Amniotic epithelial cell (primary cell): ENCODE measurements around the gene DZIP1.
"Not testable (repeated sequence)": the region's sequence is repeated elsewhere in the genome, so short reads cannot be mapped to it uniquely, and the experiment has no call there.

Experiments
- DNase-seq: peaks from one replicate; pipeline ENCODE4 v3.0.0-alpha.2; 2010; ENCODE audit warnings: low read depth

Gene DZIP1, protein sequence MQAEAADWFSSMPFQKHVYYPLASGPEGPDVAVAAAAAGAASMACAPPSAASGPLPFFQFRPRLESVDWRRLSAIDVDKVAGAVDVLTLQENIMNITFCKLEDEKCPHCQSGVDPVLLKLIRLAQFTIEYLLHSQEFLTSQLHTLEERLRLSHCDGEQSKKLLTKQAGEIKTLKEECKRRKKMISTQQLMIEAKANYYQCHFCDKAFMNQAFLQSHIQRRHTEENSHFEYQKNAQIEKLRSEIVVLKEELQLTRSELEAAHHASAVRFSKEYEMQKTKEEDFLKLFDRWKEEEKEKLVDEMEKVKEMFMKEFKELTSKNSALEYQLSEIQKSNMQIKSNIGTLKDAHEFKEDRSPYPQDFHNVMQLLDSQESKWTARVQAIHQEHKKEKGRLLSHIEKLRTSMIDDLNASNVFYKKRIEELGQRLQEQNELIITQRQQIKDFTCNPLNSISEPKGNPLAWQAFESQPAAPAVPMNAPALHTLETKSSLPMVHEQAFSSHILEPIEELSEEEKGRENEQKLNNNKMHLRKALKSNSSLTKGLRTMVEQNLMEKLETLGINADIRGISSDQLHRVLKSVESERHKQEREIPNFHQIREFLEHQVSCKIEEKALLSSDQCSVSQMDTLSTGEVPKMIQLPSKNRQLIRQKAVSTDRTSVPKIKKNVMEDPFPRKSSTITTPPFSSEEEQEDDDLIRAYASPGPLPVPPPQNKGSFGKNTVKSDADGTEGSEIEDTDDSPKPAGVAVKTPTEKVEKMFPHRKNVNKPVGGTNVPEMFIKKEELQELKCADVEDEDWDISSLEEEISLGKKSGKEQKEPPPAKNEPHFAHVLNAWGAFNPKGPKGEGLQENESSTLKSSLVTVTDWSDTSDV

DNA sequence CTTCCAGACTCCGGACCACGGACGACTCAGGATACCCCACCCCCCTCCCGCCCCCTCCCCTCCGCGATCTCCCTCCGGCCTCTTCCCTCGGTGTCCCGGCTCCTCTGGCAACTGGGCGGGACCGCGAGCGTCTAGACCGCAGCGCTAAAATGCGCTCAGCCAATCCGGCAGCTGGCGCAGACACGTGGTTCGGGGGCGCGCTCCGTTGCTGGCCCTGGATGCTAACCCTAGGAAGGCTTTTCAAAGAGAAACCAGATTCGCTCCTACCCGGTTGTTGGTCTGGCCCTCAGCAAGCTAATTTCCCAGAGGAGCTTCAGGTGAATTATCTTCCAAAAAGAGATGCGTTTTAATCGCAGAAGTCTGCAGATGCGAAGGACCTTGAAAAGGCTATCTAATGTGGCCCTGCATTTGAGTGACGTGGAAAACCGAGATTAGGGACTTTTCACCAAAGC lies at the start of gene DZIP1:
Gene DZIP1 (minus strand): TSS at position 106 of the 452 bp plus-strand sequence. CDS start 2,677 bp downstream, outside the sequence.
- peak; percentile 81 for DNase-seq

DNA sequence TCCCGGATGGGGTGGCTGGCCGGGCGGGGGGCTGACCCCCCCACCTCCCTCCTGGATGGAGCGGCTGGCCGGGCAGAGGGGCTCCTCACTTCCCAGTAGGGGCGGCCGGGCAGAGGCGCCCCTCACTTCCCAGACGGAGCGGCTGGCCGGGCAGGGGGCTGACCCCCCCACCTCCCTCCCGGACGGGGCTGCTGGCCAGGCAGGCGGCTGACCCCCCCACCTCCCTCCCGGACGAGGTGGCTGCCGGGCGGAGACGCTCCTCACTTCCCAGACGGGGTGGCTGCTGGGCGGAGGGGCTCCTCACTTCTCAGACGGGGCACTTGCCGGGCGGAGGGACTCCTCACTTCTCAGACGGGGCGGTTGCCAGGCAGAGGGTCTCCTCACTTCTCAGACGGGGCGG lies 46.5 kb upstream of the DZIP1 start:
- DNase-seq, result not testable (repeated sequence)

DNA sequence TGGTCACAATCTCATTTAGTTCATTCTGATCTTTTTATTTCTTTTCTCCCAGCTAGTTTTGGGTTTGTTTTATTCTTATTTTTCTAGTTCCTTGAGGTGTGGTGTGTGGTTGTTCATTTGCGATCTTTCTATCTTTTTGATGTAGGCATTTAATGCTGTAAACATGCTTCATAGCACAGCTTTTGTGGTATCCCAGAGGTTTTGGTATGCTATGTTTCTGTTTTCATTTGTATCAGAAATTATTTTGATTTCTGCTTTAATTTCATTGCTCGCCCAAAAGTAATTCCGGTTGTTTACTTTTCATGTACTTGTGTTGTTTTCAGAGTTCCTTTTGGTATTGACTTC lies 45.0 kb upstream of the DZIP1 start:
- DNase-seq, result no peak

DNA sequence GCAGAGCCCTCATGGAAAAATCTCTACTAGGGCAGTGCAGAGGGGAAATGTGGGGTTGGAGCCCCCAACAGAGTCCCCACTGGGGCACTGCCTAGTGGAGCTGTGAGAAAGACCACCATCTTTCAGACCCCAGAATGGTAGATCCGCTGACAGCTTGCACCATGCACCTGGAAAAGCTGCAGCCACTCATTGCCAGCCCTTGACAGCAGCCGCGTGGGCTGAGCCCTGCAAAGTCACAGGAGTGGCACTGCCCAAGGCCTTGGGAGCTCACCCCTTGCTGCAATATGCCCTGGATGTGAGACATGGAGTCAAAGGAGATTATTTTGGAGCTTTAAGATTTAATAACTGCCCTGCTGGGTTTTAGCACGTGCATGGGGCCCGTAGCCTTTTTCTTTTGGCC lies 40.5 kb upstream of the DZIP1 start:
- not testable (repeated sequence) for DNase-seq

DNA sequence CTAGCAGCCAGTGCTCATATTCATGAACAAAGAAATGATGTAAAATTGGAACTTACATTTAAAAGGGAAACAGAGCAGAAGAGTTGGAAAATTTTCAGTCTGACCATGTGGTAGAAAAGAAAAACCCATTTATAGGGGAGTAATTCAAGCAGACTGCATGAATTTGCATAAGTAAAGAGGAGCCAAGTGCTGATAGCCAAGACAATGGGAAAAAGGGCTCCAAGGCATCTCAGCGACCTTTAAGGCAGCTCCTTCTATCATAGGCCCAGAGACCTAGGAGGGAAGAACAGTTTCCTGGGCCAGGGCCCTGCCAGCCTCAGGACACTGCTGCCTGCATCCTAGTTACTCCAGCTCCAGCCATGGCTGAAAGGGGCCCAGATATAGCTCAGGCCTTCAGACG lies 39.9 kb upstream of the DZIP1 start:
- no peak for DNase-seq

DNA sequence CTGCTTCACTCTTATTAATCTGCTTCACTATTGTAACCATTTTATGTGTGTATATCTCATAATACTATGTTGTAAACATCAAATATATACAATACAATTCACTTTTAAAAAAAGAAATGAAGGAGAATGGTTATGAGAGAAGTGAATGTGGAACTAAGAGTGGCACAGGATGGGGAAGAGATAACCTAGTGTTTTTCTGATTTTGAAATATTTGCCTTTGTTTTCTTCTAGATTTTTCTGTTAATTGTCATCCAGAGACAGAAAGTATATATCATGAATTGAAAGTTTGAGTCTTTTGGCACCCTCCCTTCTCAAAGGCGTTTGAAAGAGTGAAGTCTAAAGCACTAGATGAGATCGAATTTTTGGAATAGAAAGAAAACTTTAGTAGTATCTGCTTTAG lies 35.2 kb upstream of the DZIP1 start:
- DNase-seq, result no peak

DNA sequence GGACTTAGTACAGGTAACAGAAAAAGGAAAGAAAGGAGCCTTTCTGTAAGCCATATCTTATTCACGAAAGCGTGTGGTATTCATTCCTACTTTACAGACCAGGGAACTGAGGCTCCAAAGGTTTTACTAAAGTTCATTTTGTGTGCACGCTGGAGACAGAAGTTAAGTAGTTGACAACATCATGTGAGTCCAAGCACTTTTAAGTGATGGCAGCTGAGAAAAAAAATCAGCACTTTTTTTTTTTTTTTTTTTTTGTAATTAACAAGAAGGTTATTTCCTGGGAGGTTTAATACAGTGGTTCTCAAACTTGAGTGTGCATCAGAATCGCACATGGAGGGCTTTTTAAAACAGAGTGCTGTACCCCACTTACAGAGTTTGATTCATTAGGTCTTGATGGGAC lies 34.5 kb upstream of the DZIP1 start:
- DNase-seq, result no peak

DNA sequence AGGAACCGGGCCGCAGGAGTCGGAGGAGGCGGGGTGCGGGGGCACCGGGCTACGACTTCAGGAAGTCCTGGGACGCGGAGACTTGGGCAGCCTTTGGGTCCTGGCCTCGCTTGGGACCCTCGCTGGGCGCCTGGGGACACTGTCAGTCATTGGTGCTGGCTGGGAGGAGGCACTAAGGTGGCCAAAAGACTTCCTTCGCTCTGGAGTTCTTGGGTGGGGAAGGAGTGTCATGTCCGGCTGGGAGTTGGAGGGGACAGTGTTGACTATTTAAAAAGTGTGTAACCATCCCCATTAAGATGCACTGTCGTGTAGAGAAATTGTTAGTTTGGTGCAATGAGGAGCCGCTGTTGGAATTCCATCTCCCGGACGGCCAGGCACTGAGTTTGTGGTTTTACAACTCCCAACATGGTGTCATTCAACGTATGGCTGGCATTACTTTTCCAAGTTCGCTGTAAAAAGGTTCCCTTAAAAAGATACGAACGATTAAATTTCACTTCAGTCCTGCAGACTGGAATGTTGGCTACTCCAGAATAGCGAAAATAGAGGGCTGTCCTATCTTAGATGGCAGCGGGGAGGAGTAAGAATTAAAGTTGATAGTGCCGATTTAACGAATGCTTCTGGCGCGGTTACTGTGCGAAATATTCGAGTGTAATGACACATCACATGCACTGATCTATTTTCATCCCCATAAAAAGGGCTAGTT lies 33.2 kb upstream of the DZIP1 start:
- peak; percentile 18 for DNase-seq

DNA sequence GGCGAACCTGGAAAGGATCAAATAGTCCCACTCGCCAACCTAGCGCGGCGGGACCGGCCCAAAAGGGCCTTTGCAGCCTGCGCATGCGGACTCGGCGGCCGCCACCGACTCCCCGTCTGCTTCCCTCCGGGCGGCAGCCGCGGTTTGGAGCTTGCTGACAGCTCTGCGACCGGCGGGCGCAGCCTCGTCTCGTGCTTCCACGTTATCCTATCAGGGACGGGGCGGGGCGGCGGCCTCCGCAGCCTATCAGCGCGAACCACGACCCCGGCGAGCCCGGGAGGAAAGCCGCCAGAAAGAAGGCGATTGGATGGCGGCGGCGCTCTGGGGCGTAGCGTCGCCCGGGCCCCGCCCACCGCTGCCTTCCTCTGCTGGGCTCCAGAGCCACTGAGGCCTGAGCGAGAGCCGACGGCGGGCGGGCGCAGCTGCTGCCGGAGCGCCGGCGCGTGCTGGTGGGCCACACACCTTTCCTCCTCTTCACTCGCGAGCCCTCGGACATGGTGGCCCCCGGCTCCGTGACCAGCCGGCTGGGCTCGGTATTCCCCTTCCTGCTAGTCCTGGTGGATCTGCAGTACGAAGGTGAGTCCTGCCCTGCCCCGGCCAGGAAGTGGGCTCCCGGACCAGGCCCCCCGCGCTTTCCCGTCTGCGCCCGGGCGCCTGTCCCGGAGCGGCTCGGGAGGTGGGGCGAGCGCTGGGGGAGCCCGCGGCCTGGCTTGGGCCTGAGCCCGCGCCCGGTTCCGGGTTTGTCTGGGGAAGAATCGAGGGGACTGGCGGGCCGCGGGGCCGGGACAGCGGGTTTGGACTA lies 32.5 kb upstream of the DZIP1 start, which contains the start of gene DNAJC3:
Gene DNAJC3 (plus strand): TSS at position 378 of the 802 bp plus-strand sequence. CDS start 117 bp downstream, at position 495.
- DNase-seq, result peak; percentile 95

DNA sequence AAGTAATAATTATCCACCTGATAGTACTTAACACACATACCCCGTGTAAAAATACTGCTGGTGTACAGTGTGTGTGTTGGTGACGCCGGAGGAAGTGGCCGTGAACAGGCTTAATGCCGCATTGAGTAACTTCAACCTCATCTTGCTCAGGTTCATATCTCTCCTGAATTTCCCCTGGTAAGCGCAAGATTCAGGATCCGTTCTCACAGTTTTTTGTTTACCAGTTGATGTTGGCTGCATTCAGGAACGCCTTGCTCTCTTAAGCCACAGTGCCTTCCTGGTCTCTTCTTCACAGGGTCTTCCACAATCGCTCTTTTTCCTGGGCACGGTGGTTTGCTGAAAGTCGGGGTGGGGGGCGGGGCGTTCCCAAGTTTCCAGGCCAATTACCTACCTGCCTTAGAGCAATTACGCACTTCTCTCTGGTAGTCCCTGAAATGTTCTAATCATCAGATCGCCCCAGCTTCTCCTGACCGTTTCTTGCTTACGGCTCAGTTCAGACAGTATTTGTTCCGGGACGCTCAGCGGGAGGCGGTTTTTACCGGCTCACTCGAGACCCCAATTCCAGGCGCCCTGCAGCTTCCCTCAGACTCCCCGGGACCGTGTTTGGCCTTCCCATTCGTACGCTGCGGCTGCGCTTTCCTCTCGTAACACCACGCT lies 31.7 kb upstream of the DZIP1 start:
- DNase-seq, result peak; percentile 65

DNA sequence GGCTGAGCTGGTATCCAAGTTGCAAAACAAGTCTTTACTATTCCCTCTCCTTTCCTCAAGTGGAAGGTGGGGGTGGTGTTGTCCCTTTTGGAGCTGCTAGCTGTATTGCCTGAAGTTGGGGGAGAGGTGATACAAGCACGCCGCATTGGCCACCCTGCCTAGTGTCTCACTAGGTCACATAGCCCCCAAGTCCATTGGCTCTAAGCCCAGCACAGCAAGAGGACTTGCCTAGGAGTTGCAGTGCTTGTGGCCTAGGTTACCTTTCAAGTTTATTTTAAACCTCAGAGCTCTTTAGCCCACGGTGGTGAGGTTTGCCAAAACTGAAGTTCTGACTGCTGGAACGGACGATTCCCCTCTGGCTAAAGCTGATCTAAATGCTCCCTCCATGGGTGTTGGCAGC lies 27.1 kb upstream of the DZIP1 start:
- DNase-seq, result no peak

DNA sequence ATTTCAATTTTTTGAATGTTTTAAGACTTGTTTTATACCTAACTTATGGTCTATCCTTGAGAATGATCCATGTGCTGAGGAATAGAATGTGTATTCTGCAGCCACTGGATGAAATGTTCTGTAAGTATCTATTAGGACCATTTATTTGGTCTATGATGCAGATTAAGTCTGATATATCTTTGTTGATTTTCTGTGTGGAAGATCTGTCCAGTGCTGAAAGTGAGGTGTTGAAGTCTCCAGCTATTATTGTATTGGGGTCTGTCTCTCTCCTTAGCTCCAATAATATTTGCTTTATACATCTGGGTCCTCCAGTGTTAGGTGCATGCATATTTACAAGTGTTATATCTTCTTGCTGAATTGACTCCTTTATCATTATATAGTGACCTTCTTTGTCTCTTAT lies 22.7 kb upstream of the DZIP1 start:
- not testable (repeated sequence) for DNase-seq

DNA sequence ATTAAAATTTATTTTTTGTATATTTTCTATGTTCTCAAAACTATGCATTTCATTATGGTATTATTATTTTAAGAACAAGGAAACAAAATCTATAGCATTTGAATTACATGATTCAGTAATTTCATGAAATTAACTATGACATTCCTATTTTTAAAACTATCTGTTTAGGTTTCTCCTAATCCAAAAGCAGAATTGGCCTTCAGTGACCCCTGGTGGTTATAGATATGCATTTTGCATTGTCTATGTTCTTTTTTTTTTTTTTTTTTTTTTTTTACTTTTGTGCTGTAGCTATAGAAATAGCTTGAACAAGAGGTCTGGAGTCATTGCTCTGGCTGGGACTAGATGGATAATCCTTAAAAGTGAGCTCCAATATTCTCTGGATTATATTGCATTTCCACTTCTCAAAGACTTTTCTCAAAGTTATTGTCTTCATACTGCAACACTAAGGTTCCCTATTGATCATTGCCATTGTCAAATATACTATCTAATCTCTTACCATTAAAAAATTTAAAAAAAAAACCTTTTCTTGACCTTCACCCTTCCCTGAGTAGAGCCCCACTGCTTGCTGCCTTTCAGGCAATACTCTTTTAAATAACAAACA lies 16.6 kb upstream of the DZIP1 start:
- peak; percentile 53 for DNase-seq

DNA sequence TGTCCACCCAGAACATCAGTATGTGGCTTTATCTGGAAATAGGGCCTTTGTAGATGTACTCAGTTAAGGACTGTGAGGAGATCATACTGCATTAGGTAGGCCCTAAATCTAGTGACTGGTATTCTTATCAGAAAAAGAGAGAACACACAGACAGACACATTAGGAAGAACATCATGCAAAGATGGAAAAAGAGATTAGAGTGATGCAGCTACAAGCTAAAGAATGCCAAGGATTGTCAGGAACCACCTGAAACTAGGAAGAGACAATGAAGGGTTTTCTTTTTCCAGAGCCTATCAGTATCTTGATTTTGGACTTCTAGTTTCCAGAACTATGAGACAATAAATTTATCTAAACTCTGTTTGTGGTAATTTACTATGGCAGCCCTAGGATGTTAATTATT lies 15.0 kb upstream of the DZIP1 start:
- DNase-seq, result no peak

DNA sequence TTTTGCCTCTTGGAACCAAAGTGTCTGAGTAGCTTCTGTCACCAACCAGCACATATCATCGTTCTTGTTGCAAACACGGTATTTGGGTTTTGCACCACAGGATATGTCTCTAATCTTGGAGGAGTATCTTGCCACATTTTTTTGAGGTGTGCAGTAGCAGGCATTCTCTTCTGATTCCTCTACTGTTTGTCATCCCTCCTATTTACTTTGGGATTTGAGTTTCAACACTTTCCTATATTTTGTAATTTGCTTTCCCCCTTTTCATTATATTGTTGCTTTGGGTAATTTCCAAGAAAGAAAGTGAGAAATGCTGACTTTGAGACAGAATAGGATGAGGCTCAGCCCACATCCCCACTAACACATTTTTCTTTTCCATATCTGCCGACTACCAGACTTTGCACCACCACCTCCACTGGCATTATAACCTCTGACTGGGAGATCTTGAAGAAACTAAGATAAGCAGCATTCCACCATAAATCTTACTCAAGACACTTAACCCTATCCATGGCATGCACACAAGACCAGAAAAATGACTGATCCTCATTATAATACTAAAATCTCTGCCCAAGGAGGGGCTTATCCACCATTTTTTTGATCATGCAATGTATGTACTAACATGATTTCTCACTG lies 12.0 kb upstream of the DZIP1 start:
- peak; percentile 90 for DNase-seq

DNA sequence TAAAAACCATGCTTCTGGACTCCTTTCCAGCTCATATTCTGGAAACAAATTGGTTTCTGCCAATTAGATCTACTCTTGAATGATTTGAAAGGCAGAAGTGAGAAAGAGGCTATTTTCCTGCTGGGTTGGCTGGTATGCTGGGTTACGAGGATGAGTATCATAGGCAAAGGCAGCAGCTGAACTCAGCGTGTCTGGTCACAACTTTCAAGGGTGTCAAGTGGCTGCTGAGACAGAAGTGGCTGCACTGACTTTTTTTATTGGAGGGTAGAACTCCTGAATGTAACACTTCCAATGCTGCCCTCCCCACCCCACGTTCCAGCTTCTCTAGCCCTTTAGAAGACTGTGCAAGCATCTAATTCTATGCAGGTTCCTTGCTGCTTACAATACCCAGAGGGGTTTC lies 8.3 kb upstream of the DZIP1 start:
- DNase-seq, result no peak

DNA sequence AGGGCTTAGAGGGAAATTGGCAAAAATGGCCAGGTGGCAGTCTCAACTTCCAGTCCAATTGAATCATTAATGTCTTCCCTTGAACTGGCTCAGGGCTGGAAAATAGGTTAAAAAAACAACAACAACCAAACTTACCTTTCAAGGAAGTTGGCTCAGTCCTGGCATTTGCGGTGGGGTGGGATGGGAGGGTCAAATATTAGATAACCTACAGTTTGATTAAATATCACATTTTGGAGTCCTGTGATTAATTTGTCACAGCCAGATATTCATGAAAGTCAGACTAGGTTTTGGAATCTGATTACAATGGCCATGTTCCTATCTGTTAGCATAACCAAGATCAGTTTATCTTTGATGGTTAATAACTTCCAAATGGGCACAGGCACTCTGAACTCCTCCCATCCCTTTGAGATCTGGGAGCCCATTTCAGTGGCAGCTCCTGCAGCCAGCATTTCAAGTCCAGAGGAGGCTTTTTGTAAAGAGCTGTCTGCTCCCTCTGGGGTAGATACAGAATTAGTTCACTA lies 7.8 kb upstream of the DZIP1 start:
- DNase-seq, result no peak

DNA sequence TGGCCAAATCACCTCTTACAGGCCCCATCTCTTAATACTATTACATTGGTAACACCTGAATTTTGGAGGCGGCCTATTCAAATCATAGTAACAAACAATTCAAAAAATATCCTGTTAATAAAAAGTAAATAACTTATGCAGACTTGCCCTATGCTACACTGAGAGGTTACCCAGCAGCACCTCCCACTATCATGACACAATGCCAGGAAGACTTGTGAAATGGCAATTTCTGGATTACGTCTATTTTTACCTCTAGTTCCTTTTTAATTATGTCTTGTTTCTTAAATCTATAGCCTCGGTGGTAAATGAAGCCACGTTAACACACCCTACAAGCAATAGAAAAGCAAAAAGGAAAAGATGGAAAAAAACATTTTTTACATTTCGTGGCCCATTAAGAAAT lies 6.2 kb upstream of the DZIP1 start:
- no peak for DNase-seq

DNA sequence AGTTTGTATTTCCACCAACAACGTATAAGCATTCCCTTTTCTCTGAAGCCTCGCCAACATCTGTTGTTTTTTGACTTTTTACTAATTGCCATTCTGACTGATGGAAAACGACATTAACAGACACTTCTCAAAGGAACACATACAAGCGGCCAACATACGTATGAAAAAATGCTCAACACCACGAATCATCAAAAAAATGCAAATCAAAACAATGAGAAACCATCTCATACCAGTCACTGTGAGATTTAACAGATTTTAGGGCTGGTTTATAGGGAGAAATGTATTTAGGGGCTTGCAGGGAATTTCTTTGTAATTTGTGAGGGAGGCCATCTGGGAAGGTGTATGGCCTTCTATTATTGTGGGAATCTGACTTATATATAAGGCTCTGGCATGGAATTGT lies 2.8 kb upstream of the DZIP1 start:
- no peak for DNase-seq
